Pulmonary artery endothelial cell (primary cell): ENCODE data around the gene BICRAL. TPM values are rescaled to one million over a fixed set of nuclear protein-coding genes. Genes with fewer than 3 reads are reported as not detected.
A peak's percentile ranks its signal among the peaks of the same experiment; 100 is the strongest.
"Not testable (repeated sequence)": the region's sequence is repeated elsewhere in the genome, so short reads cannot be mapped to it uniquely, and the experiment has no call there.

Source experiments
- DNase-seq: peaks from one replicate; pipeline ENCODE4 v3.0.0-alpha.2; 2011; ENCODE audit warnings: low read depth, low spot score
- total RNA-seq: library from RNA; depleted of rRNA; stranded (reverse); fragments of >200 nt; gene quantifications from 2 replicates; pipeline ENCODE4 v1.2.3, GENCODE V29; 2014

Gene BICRAL
- total RNA-seq, 1 donor from 2014 or later = 2.7 TPM

- no peak for DNase-seq
Observed at GRCh38 chr6:42831237-42831636, 49.4 kb downstream of the BICRAL start.

- DNase-seq = no peak
Observed at GRCh38 chr6:42834056-42834455, 52.2 kb downstream of the BICRAL start.

- no peak for DNase-seq
Observed at GRCh38 chr6:42841844-42842584, 60.2 kb downstream of the BICRAL start.

- no peak for DNase-seq
Observed at GRCh38 chr6:42845327-42845694, 63.5 kb downstream of the BICRAL start.

- DNase-seq = no peak
Observed at GRCh38 chr6:42846505-42846904, 64.7 kb downstream of the BICRAL start.

- DNase-seq = no peak
Observed at GRCh38 chr6:42848700-42849099, 66.8 kb downstream of the BICRAL start.

- no peak for DNase-seq
Observed at GRCh38 chr6:42851599-42851998, 69.7 kb downstream of the BICRAL start.

GRCh38 chr6:42860036-42860435 lies 78.2 kb downstream of the BICRAL start:
- no peak for DNase-seq

GRCh38 chr6:42860481-42860880 lies 78.6 kb downstream of the BICRAL start:
- no peak for DNase-seq

GRCh38 chr6:42864602-42865001 lies 82.8 kb downstream of the BICRAL start:
- no peak for DNase-seq

- no peak for DNase-seq
Observed at GRCh38 chr6:42870145-42870936, 88.5 kb downstream of the BICRAL start.

- no peak for DNase-seq
Observed at GRCh38 chr6:42871711-42872110, 89.9 kb downstream of the BICRAL start.

- DNase-seq = no peak
Observed at GRCh38 chr6:42873313-42873712, 91.5 kb downstream of the BICRAL start.

- no peak for DNase-seq
Observed at GRCh38 chr6:42877695-42878094, 95.8 kb downstream of the BICRAL start.

- DNase-seq = peak; percentile 78
Observed at GRCh38 chr6:42879372-42880239, 97.8 kb downstream of the BICRAL start, which contains the start of gene RPL7L1. TSS of gene RPL7L1 (plus strand) at chr6:42879616. CDS start at chr6:42879911, 295 bp downstream.

GRCh38 chr6:42880240-42880817 lies 98.5 kb downstream of the BICRAL start:
- DNase-seq = not testable (repeated sequence)

- DNase-seq = not testable (repeated sequence)
Observed at GRCh38 chr6:42880871-42881270, 99.0 kb downstream of the BICRAL start.

GRCh38 chr6:42885702-42886101 lies 103.8 kb downstream of the BICRAL start:
- no peak for DNase-seq

GRCh38 chr6:42888201-42888600 lies 106.3 kb downstream of the BICRAL start:
- not testable (repeated sequence) for DNase-seq

- no peak for DNase-seq
Observed at GRCh38 chr6:42889815-42890214, 108.0 kb downstream of the BICRAL start.
